Testis (tissue), 3 donors: Measurements from ENCODE around the gene STARD13. TPM values are rescaled to one million over a fixed set of nuclear protein-coding genes. Genes with fewer than 3 reads are reported as not detected.

Experiments
- DNase-seq: peaks from one replicate; pipeline ENCODE4 v3.0.0-alpha.2; 2019
- H3K27ac ChIP-seq, 2 donors: fragments of 200-600 bp; sonication (generic); one replicate each; pipeline ENCODE4 v1.5.1; 2019
- H3K27me3 ChIP-seq: fragments of 200-600 bp; sonication (generic); one replicate; pipeline ENCODE4 v1.5.1; 2019
- H3K36me3 ChIP-seq: fragments of 200-600 bp; sonication (generic); one replicate; pipeline ENCODE4 v1.5.1; 2017; ENCODE audit warnings: low read depth; ENCODE audit errors: missing control alignments
- H3K4me1 ChIP-seq: fragments of 200-600 bp; sonication (generic); one replicate; pipeline ENCODE4 v1.5.1; 2019
- H3K4me3 ChIP-seq, 2 donors: fragments of 200-600 bp; sonication (generic); one replicate each; pipeline ENCODE4 v1.5.1; 2017 to 2019
- H3K9me3 ChIP-seq: fragments of 200-600 bp; sonication (generic); one replicate; pipeline ENCODE4 v1.5.1; 2017
- POLR2A ChIP-seq: fragments of 450-650 bp; IDR thresholded peaks from one replicate; pipeline ENCODE4 v1.6.1; 2017; ENCODE audit warnings: antibody characterized with exemption, mild to moderate bottlenecking, moderate library complexity
- WGBS, 2 donors: methylation state at CpG; one replicate each; pipeline ENCODE4 v1.1.5; 2018; 5-methylcytosine and 5-hydroxymethylcytosine counted together
- intact Hi-C: fragments of 100-400 bp; cut with DNase I; formaldehyde crosslinking; loops from one replicate; pipeline ENCODE4 v1.15.1; 2023; ENCODE audit warnings: low total_unique reads
- polyA plus RNA-seq: library from polyadenylated mRNA; stranded (reverse); fragments of 350-450 nt; fragmentation: Illumina TruSeq; extraction: RNeasy Lipid Tissue Mini Kit (QIAGEN cat#74804); gene quantifications from one replicate; pipeline ENCODE4 v1.2.3, GENCODE V29; 2014; ENCODE audit warnings: low read depth, low replicate concordance; ENCODE audit not compliant: insufficient read depth
- total RNA-seq, 2 donors: library from RNA; depleted of rRNA; stranded (reverse); fragments of >200 nt; gene quantifications; one replicate each; pipeline ENCODE4 v1.2.3, GENCODE V29; 2016
- TF ChIP-seq, protein P1 (sequence below), 3 experiments: fragments of 450-650 bp in 2 of 3; fragments of 200-600 bp in 1 of 3; sonication (generic) in 1 of 3; IDR thresholded peaks; one replicate each; pipeline ENCODE4 v1.5.1; 2016 to 2019; ENCODE audit warnings: antibody characterized with exemption in 3 of 3, mild to moderate bottlenecking in 2 of 3, moderate library complexity in 1 of 3

Gene STARD13
- total and polyA plus RNA-seq, 3 donors from 2014 or later = 7.2 to 33.7 (median 24.4) TPM

DNA sequence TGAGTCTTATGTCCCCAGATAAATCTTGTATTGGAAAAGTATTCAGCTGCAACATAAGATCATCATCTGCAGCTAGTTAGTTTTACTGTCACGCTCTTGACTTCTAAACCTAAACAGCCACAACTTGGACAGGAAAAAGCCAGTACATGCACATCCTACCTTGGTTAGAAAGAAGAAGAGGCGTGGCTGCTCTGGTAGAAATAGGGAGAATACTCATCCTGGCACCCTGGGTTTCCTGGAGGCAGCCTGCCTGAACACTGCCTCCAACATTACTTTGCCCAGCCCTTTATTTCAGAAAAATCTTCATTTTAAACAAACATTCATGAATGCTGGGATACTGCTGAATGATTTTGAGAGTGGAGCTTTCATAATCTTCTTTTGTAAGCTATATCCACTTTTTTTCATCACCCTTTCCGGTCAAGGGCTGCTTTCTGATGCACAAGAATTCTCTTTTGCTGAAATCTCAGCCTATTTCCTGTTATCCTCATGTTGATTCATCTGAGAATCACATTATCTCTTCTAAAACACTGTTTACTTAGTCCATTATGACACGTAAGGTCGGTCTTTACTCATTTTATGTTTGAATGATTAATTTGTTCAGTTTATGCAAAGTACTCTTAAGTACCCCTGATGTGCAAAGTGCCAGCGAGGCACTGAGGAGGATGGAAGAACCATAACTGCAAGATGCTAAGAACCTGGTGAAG, 55.2 kb downstream of the STARD13 start:
- no peak for DNase-seq
- intact Hi-C loops = no loop called here
- peaks cover 25% of the 10 kb centered on the region for H3K4me1 ChIP-seq
- TF ChIP-seq, protein P1, sequence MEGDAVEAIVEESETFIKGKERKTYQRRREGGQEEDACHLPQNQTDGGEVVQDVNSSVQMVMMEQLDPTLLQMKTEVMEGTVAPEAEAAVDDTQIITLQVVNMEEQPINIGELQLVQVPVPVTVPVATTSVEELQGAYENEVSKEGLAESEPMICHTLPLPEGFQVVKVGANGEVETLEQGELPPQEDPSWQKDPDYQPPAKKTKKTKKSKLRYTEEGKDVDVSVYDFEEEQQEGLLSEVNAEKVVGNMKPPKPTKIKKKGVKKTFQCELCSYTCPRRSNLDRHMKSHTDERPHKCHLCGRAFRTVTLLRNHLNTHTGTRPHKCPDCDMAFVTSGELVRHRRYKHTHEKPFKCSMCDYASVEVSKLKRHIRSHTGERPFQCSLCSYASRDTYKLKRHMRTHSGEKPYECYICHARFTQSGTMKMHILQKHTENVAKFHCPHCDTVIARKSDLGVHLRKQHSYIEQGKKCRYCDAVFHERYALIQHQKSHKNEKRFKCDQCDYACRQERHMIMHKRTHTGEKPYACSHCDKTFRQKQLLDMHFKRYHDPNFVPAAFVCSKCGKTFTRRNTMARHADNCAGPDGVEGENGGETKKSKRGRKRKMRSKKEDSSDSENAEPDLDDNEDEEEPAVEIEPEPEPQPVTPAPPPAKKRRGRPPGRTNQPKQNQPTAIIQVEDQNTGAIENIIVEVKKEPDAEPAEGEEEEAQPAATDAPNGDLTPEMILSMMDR (IDR thresholded peaks at IDR 0.05) = no peak
- TF ChIP-seq POLR2A = no peak
- H3K4me3 ChIP-seq = no peak overlapping the region
- H3K36me3 ChIP-seq = no peaks in the 10 kb centered on the region
- WGBS, 2 donors = 77 to 83% methylated on average over 6 of the region's 6 CpGs
- no peaks in the 10 kb centered on the region for H3K27me3 ChIP-seq
- no peaks in the 10 kb centered on the region for H3K9me3 ChIP-seq
- H3K27ac ChIP-seq = peak overlapping the region; percentile 47 to 72

DNA sequence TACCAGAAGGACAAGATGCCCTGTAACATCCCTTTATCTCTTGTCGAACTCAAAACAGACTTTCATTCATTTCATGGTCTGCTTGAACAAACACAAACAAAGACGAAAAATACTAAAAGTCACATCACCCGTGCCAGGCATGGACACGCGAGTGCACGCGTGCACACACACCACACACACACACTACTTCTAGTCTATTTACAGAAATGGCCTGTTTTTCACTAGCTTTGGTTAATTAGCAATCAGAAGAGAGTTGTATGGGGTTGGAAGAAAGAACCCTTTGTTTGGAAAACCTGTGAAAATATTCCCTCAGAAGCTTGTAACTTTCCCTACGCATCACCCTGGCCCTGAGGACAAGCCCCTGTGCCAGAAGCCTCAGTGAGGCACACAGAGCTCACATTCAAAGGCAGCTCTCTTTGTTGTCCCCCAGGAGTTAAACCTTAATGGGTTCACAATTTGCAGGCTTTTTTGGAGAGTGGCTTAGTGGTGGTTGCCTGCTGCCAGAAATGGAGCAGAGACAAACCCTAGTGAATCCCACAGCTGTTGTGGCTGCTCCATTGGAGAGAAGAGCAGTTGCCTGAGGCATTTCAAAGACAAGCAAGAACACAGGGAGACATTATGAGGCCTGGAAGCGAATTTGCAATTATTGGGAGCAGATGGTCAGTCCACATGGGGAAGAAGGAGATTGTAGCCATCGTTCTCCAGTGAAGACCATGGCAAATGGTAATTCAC, 55.9 kb downstream of the STARD13 start:
- WGBS, 2 donors = 56 to 74% methylated on average over 10 of the region's 10 CpGs
- Histone ChIP-seq H3K27me3 (no peaks in the 10 kb centered on the region), H3K4me1 (peaks cover 25% of the 10 kb centered on the region), H3K4me3 (no peak overlapping the region), H3K27ac (peak overlapping the region; percentile 47 to 72), H3K36me3 (no peaks in the 10 kb centered on the region), H3K9me3 (no peaks in the 10 kb centered on the region)
- intact Hi-C loops = loop anchor here (5.0 kb wide), 1 partner anchor 313 kb away; no protein-coding TSS in a partner anchor
- no peak for DNase-seq
- TF ChIP-seq, protein P1 (IDR thresholded peaks at IDR 0.05) = no peak
- TF ChIP-seq POLR2A = no peak

DNA sequence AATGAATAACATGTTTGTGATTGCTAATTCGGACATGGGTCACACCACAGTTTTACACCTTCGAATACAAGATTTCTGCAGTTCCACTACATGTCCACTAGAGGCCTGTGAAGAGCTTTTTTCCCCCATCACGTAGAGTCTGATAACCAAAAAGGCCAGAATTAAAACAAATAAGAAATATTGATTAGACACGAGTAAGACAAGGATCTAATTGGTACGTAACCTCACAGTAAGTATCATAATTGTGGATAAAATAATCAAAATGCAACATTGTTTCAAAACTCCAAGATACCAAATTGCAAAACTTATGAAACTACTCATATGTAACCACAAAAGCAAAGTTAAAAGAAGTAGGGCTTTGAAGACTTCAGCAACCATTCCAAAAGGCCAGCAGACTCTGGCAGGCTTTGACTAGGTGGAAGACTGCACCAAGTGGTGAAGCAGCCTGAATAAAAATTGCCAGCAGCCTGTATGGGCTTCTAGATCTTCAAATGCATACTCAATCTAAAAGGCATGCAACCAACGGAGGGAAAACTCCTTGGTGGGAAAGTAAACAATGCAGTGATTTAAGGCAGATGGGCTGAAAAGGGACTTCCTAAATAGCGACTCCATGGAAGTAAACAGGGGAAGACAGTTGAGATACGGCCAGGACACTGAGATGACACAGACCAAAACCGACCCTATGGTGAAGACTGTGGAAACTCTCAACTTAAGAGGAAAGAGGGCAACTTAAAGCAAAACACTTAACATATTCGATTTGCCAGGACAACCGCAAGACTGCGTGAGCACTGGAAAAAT, 56.7 kb downstream of the STARD13 start:
- no peaks in the 10 kb centered on the region for H3K9me3 ChIP-seq
- H3K27me3 ChIP-seq = no peaks in the 10 kb centered on the region
- no peak overlapping the region for H3K4me3 ChIP-seq
- TF ChIP-seq, protein P1 (IDR thresholded peaks at IDR 0.05) = peak; percentile 86 to 91 (median 89)
- no peak for TF ChIP-seq POLR2A
- intact Hi-C loops = loop anchor here (5.0 kb wide), 1 partner anchor 313 kb away; no protein-coding TSS in a partner anchor
- no peaks in the 10 kb centered on the region for H3K36me3 ChIP-seq
- H3K27ac ChIP-seq = peak overlapping the region; percentile 47 to 72
- H3K4me1 ChIP-seq = peaks cover 25% of the 10 kb centered on the region
- WGBS, 2 donors = 33 to 43% methylated on average over 12 of the region's 12 CpGs
- DNase-seq = no peak

DNA sequence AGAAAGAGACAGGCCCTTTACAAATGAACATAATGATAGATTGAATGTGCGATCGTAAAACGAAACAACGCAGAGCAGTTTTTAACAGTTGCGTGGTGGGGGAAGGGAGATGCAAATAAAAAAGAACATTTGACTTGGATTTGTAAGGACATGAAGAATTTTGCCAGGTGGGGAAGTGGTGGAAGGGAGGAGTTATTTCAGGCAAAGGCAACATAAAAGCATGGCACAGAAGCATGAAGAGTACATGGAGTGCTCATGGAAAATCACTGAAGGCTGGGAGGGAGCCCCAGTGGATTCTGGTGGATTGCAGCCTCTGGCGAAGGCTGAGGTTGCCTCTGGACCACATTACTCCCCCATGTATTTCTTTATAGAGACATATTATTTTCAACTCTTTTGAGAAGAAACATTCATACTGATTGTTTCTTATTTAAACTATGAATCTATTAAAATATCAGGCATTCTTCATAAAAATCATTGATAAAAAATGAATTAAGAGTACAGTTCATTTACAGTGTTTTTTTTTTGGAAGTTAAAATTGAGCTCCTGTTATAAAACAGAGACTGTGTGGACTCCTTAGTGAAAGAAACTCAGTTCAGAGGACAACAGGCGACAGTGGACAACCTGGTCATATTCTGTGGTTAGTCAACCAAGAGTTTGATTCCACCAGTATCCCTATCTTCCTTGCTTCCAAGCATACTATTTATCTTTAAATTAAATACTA, 57.5 kb downstream of the STARD13 start:
- intact Hi-C loops = loop anchor here (5.0 kb wide), 1 partner anchor 314 kb away; no protein-coding TSS in a partner anchor
- Histone ChIP-seq H3K4me1 (peaks cover 25% of the 10 kb centered on the region), H3K4me3 (no peak overlapping the region), H3K27me3 (no peaks in the 10 kb centered on the region), H3K27ac (peak overlapping the region; percentile 34 to 72), H3K9me3 (no peaks in the 10 kb centered on the region), H3K36me3 (no peaks in the 10 kb centered on the region)
- TF ChIP-seq, protein P1 (IDR thresholded peaks at IDR 0.05) = no peak
- no peak for TF ChIP-seq POLR2A
- WGBS, 2 donors = 79% methylated on average over 7 of the region's 7 CpGs
- no peak for DNase-seq
